Mesendoderm (in vitro differentiated cells): ENCODE data around the gene TM4SF20.
A peak's percentile ranks its signal among the peaks of the same experiment; 100 is the strongest.

Experiments
- DNase-seq: peaks from one replicate; pipeline ENCODE4 v3.0.0; 2013
- H2AK5ac ChIP-seq: 2 replicates; pipeline ENCODE4 v1.6.1; 2013; ENCODE audit warnings: low read length, inconsistent platforms
- H2BK120ac ChIP-seq: 2 replicates; pipeline ENCODE4 v1.6.1; 2013; ENCODE audit warnings: low read depth, mild to moderate bottlenecking, low read length, moderate library complexity, mixed read lengths
- H2BK15ac ChIP-seq: replicated peaks from 2 replicates; pipeline ENCODE4 v1.6.1; 2013; ENCODE audit warnings: low read depth, mild to moderate bottlenecking, moderate library complexity
- H2BK5ac ChIP-seq: 2 replicates; pipeline ENCODE4 v1.6.1; 2013; ENCODE audit warnings: low read length, inconsistent platforms
- H3K18ac ChIP-seq: 2 replicates; pipeline ENCODE4 v1.6.1; 2013; ENCODE audit warnings: mild to moderate bottlenecking, low read length, mixed read lengths
- H3K23ac ChIP-seq: one replicate; pipeline ENCODE4 v1.6.1; 2013; ENCODE audit warnings: low read length
- H3K27ac ChIP-seq: 2 replicates; pipeline ENCODE4 v1.5.1; 2013; ENCODE audit warnings: low read depth, mild to moderate bottlenecking, inconsistent platforms, low read length, moderate library complexity
- H3K27me3 ChIP-seq: 2 replicates; pipeline ENCODE4 v1.6.1; 2013; ENCODE audit warnings: low read length, control low read depth, mild to moderate bottlenecking, inconsistent platforms; ENCODE audit not compliant: insufficient read depth, poor library complexity
- H3K36me3 ChIP-seq: 2 replicates; pipeline ENCODE4 v1.6.1; 2013; ENCODE audit warnings: low read length, inconsistent platforms; ENCODE audit not compliant: control insufficient read depth, insufficient read depth
- H3K4ac ChIP-seq: one replicate; pipeline ENCODE4 v1.6.1; 2013; ENCODE audit warnings: low read depth, mild to moderate bottlenecking, low read length, moderate library complexity
- H3K4me1 ChIP-seq: 2 replicates; pipeline ENCODE4 v1.6.1; 2013; ENCODE audit warnings: low read depth, low read length, inconsistent platforms; ENCODE audit not compliant: control insufficient read depth
- H3K4me2 ChIP-seq: 2 replicates; pipeline ENCODE4 v1.6.1; 2013; ENCODE audit warnings: low read length
- H3K4me3 ChIP-seq: 2 replicates; pipeline ENCODE4 v1.5.1; 2013; ENCODE audit warnings: mild to moderate bottlenecking, low read length
- H3K56ac ChIP-seq: one replicate; pipeline ENCODE4 v1.6.1; 2013; ENCODE audit warnings: low read length
- H3K79me1 ChIP-seq: 2 replicates; pipeline ENCODE4 v1.6.1; 2013; ENCODE audit warnings: low read length, inconsistent platforms
- H3K79me2 ChIP-seq: 2 replicates; pipeline ENCODE4 v1.6.1; 2013; ENCODE audit warnings: mild to moderate bottlenecking, low read length; ENCODE audit not compliant: control insufficient read depth, insufficient read depth
- H3K9ac ChIP-seq: 2 replicates; pipeline ENCODE4 v1.6.1; 2013; ENCODE audit warnings: low read length, inconsistent platforms
- H4K5ac ChIP-seq: one replicate; pipeline ENCODE4 v1.6.1; 2013; ENCODE audit warnings: low read length
- H4K8ac ChIP-seq: one replicate; pipeline ENCODE4 v1.6.1; 2013; ENCODE audit warnings: low read depth, mild to moderate bottlenecking, control low read depth, low read length, moderate library complexity
- WGBS: extraction: QIAGEN DNeasy Blood & Tissue Kit; methylation state at CpG from one replicate; pipeline ENCODE4 v1.1.7; 2013; ENCODE audit warnings: low lambda C conversion rate, missing lambda C conversion rate; ENCODE audit not compliant: insufficient coverage; ENCODE audit errors: extremely low coverage; 5-methylcytosine and 5-hydroxymethylcytosine counted together

TM4SF20 gene

GRCh38 chr2:227415538-227416424 is 36.7 kb upstream of the TM4SF20 start:
- Histone ChIP-seq H2AK5ac (no peak overlapping the region), H2BK5ac (no peak overlapping the region), H3K79me1 (no peaks in the 10 kb centered on the region), H3K9ac (no peak overlapping the region), H3K4ac (no peak overlapping the region), H4K5ac (no peak overlapping the region), H3K36me3 (no peaks in the 10 kb centered on the region), H3K56ac (no peak overlapping the region), H3K4me1 (no peaks in the 10 kb centered on the region), H3K18ac (no peak overlapping the region), H3K23ac (no peak overlapping the region), H2BK120ac (no peak overlapping the region), H2BK15ac (no peak overlapping the region), H3K27me3 (no peaks in the 10 kb centered on the region), H4K8ac (no peak overlapping the region), H3K4me2 (no peak overlapping the region), H3K4me3 (no peak overlapping the region), H3K79me2 (no peaks in the 10 kb centered on the region), H3K27ac (no peak overlapping the region)
- no peak for DNase-seq
- no CpG with 5 or more reads among the region's 10 CpGs for WGBS

- Histone ChIP-seq H4K5ac (no peak overlapping the region), H4K8ac (no peak overlapping the region), H3K18ac (no peak overlapping the region), H3K27me3 (no peaks in the 10 kb centered on the region), H3K79me2 (no peaks in the 10 kb centered on the region), H2AK5ac (no peak overlapping the region), H3K36me3 (no peaks in the 10 kb centered on the region), H3K27ac (no peak overlapping the region), H2BK15ac (no peak overlapping the region), H3K56ac (no peak overlapping the region), H3K9ac (no peak overlapping the region), H3K4me2 (no peak overlapping the region), H3K23ac (peak overlapping the region; percentile 66), H3K4me1 (no peaks in the 10 kb centered on the region), H3K4me3 (no peak overlapping the region), H2BK5ac (no peak overlapping the region), H3K79me1 (no peaks in the 10 kb centered on the region), H2BK120ac (no peak overlapping the region), H3K4ac (no peak overlapping the region)
- WGBS: no CpG with 5 or more reads among the region's 3 CpGs
- DNase-seq: no peak
Observed at GRCh38 chr2:227414846-227415245, 35.7 kb upstream of the TM4SF20 start.

DNA sequence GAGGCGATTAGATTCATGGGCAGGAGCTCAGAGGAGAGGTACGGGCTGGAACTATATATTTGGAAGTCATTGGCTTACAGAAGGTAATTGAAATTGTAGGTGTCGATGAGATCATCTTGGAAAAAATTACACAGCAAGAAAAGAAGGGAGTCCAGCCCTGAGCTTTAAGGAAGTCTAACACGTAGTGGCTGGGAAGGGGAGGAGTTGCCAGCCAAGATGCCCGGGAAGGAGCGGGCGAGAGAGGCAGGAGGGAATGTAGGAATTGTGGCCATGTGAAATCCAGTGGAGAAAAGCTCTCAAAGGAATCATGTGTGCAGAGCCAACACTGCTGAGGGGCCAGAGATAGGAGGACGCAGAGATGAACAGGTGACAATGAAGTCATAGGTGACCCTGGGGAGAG is 34.3 kb upstream of the TM4SF20 start:
- H3K4me3 ChIP-seq: no peak overlapping the region
- no peak overlapping the region for H3K27ac ChIP-seq
- H2BK5ac ChIP-seq: no peak overlapping the region
- H3K27me3 ChIP-seq: no peaks in the 10 kb centered on the region
- no peak overlapping the region for H4K5ac ChIP-seq
- no peak overlapping the region for H2BK15ac ChIP-seq
- DNase-seq: no peak
- H3K4me2 ChIP-seq: no peak overlapping the region
- no peaks in the 10 kb centered on the region for H3K4me1 ChIP-seq
- H3K23ac ChIP-seq: no peak overlapping the region
- H3K56ac ChIP-seq: no peak overlapping the region
- no peaks in the 10 kb centered on the region for H3K79me2 ChIP-seq
- H3K18ac ChIP-seq: no peak overlapping the region
- no peak overlapping the region for H3K9ac ChIP-seq
- no peak overlapping the region for H4K8ac ChIP-seq
- WGBS: no CpG with 5 or more reads among the region's 8 CpGs
- no peak overlapping the region for H2AK5ac ChIP-seq
- no peaks in the 10 kb centered on the region for H3K36me3 ChIP-seq
- H2BK120ac ChIP-seq: no peak overlapping the region
- H3K4ac ChIP-seq: no peak overlapping the region
- H3K79me1 ChIP-seq: no peaks in the 10 kb centered on the region

DNA sequence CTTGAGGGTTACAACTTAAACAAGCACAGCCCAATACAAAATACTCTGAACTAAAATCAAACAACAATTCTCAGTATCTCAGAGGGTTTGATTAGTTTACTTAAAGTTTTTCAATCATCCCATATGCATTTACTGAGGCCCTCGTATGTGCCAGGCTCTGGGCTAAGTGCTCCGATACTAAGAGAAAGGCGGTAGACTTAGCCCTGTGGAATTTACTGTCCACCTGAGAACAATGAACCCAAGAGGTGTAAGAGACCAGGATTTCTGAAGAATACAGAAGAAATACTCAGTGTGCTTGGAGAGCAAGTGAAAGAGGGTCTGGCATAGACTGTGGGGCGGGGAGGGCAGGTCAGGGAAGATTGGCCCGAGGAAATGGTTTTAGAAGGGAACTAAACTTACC is 33.8 kb upstream of the TM4SF20 start:
- Histone ChIP-seq H4K5ac (no peak overlapping the region), H3K4ac (no peak overlapping the region), H3K18ac (no peak overlapping the region), H3K56ac (no peak overlapping the region), H2BK5ac (no peak overlapping the region), H3K4me1 (no peaks in the 10 kb centered on the region), H3K4me3 (no peak overlapping the region), H3K36me3 (no peaks in the 10 kb centered on the region), H4K8ac (no peak overlapping the region), H2BK15ac (no peak overlapping the region), H3K23ac (no peak overlapping the region), H3K27me3 (no peaks in the 10 kb centered on the region), H2BK120ac (no peak overlapping the region), H3K79me1 (no peaks in the 10 kb centered on the region), H2AK5ac (no peak overlapping the region), H3K9ac (no peak overlapping the region), H3K79me2 (no peaks in the 10 kb centered on the region), H3K27ac (no peak overlapping the region), H3K4me2 (no peak overlapping the region)
- no peak for DNase-seq
- WGBS: no CpG with 5 or more reads among the region's 5 CpGs

DNA sequence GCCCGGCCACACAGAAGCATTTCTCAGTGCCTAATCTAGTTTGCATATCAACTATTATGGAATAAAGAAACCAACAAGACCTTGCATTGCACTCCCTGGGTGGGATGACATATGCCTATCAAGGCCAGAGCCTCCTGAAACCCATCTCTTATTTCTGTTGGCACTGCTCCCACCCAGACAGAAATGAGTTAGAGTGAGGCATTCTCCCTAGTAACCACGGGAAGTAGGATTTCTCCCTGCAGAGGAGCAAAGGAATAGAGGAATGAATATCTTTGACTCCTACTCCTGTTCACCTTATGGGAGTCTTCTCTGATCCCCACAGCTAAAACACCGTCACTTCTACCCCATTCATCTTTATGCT is 32.9 kb upstream of the TM4SF20 start:
- H3K79me2 ChIP-seq: no peaks in the 10 kb centered on the region
- no peak for DNase-seq
- H3K4ac ChIP-seq: no peak overlapping the region
- no peak overlapping the region for H3K27ac ChIP-seq
- H3K23ac ChIP-seq: no peak overlapping the region
- no peaks in the 10 kb centered on the region for H3K4me1 ChIP-seq
- no peak overlapping the region for H3K56ac ChIP-seq
- no peak overlapping the region for H2AK5ac ChIP-seq
- no peak overlapping the region for H3K4me2 ChIP-seq
- WGBS: no CpG with 5 or more reads among the region's 3 CpGs
- no peak overlapping the region for H2BK15ac ChIP-seq
- H3K18ac ChIP-seq: no peak overlapping the region
- H2BK120ac ChIP-seq: no peak overlapping the region
- no peak overlapping the region for H3K9ac ChIP-seq
- no peak overlapping the region for H2BK5ac ChIP-seq
- no peaks in the 10 kb centered on the region for H3K27me3 ChIP-seq
- H3K4me3 ChIP-seq: no peak overlapping the region
- no peak overlapping the region for H4K8ac ChIP-seq
- H4K5ac ChIP-seq: no peak overlapping the region
- H3K36me3 ChIP-seq: no peaks in the 10 kb centered on the region
- no peaks in the 10 kb centered on the region for H3K79me1 ChIP-seq
